GM19397 (cell line): ENCODE data around the gene ATP6V0A4.
"Not testable (repeated sequence)": the region's sequence is repeated elsewhere in the genome, so short reads cannot be mapped to it uniquely, and the experiment has no call there.

Experiments
- ATAC-seq: cut with Tn5 transposase; IDR thresholded peaks from one replicate; pipeline ENCODE4 v1.9.1; 2021; ENCODE audit warnings: mild to moderate bottlenecking, moderate library complexity; ENCODE audit not compliant: unreplicated experiment

Gene ATP6V0A4

GRCh38 chr7:138797715-138798320 lies at the start of gene ATP6V0A4, which contains the start of gene TMEM213:
Gene ATP6V0A4, minus strand, starts transcription at chr7:138798196. Its CDS starts 26,949 bp downstream, at chr7:138771247.
Gene TMEM213, plus strand, starts transcription at chr7:138797994. Its CDS starts 111 bp downstream, at chr7:138798105.
- no peak for ATAC-seq

GRCh38 chr7:138845711-138846110 lies 47.7 kb upstream of the ATP6V0A4 start:
- ATAC-seq: no peak

GRCh38 chr7:138843632-138844580 lies 45.9 kb upstream of the ATP6V0A4 start:
- ATAC-seq: no peak

GRCh38 chr7:138842111-138842510 lies 44.1 kb upstream of the ATP6V0A4 start:
- no peak for ATAC-seq

DNA sequence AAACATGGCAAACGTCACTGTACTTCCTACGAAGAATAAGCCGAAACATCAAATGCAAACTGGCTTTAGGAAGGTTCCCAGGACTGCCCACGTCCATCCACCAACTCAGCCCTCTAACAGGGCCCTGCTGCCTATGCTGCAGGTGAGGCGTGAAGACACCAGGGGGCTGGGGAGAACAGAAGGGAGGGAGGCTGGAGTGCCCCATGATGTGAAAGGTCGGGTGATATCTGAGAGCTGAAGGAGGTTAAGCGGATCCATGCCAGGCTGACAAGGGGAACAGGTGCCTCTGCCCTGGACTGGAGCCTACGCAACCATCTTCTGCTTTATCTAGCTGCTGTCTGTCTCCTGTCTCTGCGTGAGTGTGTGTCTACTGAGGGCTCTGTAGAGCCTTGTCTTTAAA lies 40.2 kb upstream of the ATP6V0A4 start:
- no peak for ATAC-seq

GRCh38 chr7:138837627-138838026 lies 39.6 kb upstream of the ATP6V0A4 start:
- no peak for ATAC-seq

DNA sequence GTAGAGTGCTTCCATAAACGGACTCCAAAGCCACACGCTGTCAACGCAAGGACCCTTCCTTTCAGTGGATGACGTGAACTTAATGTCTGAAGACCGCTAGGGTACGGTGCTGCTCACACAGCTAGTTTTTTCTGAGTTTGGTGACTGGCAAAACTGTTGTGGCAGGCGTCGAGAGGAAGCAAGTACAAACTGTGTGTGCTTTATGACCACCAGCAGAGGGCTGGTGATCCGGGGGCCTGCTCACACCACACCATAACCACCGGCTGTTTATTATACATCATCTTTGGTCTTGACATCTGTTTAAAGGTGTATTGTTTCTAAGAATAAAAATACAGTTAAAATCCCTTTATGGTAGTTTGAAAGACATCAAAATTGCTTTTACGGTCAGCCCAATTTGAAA lies 37.1 kb upstream of the ATP6V0A4 start:
- no peak for ATAC-seq

DNA sequence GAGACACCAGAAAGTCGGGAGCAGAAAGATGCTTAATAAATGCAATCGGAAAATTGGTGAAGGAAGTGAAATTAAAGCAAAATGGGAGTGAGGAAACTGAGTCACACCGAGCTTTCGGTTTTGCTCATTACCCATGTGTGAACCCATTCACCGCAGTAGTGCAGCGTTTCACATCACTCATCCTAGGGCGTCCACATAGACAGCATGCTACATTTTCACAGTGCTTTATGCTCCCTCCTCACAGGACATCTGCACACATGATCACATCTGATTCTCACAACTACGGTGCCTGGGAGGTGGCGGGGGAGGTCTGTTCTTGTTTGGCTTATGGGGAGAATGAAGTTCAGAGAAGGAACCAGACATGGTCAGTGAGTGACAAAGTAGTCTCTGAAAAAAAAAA lies 36.6 kb upstream of the ATP6V0A4 start:
- ATAC-seq: no peak

GRCh38 chr7:138833596-138833995 lies 35.6 kb upstream of the ATP6V0A4 start:
- ATAC-seq: no peak

GRCh38 chr7:138832966-138833365 lies 35.0 kb upstream of the ATP6V0A4 start:
- no peak for ATAC-seq

DNA sequence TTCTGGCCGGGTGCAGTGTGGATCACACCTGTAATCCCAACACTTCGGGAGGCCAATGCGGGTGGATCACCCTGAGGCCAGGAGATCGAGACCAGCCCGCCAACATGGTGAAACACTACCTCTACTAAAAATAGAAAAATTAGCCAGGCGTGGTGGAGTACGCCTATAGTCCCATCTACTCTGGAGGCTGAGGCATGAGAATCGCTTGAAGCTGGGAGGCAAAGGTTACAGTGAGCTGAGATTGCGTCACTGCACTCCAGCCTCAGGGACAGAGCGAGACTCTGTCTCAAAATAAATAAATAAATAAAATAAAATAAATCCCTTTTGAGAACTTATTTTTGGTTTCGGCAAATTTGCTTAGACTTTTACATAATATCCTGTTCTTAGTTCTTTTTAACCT lies 31.3 kb upstream of the ATP6V0A4 start:
- no peak for ATAC-seq

DNA sequence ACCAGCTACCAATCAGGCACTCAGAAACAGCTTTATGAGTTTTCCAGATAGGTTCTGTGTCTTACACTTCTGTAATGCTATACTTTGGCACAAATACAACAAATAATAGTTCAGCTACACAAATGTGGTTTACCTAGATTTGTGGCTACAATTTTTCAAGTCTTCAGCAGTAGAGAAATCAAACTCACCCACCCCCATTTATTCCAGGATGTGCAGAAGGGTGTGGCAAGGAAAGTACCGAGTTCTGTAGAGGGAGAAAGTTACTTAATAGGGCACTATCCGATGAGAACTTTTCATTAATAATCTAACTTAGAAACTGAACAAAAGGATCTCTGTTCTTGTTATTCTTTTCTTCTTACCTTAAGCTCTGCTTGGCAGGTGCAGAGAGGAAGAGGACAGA lies 30.3 kb upstream of the ATP6V0A4 start:
- no peak for ATAC-seq

DNA sequence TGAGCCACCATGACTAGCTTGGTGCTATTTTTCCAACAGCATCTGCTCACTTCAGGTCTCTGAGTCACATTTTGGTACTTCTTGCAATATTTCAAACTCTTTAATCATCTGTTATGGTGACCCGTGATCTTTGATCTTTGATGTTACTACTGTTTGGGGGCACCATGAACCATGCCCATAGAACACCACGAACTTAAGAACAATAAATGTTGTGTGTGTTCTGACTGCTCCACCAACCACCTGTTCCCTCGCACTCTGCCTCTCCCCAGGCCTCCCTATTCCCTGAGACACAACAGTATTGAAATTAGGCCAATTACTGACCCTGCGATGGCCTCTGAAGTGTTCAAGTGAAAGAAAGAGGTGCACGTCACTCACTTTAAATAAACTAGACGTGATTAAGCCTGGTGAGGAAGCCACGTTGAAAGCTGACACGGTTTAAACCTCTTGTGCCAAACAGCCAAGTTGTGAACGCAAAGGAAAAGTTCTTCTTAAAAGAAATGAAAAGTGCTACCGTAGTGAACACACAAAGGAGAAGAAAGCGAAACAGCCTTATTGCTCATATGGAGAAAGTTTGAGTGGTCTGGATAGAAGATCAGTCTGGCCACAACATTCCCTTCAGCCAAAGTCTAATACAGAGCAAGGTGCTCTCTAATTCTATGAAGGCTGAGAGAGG lies 27.2 kb upstream of the ATP6V0A4 start:
- no peak for ATAC-seq

DNA sequence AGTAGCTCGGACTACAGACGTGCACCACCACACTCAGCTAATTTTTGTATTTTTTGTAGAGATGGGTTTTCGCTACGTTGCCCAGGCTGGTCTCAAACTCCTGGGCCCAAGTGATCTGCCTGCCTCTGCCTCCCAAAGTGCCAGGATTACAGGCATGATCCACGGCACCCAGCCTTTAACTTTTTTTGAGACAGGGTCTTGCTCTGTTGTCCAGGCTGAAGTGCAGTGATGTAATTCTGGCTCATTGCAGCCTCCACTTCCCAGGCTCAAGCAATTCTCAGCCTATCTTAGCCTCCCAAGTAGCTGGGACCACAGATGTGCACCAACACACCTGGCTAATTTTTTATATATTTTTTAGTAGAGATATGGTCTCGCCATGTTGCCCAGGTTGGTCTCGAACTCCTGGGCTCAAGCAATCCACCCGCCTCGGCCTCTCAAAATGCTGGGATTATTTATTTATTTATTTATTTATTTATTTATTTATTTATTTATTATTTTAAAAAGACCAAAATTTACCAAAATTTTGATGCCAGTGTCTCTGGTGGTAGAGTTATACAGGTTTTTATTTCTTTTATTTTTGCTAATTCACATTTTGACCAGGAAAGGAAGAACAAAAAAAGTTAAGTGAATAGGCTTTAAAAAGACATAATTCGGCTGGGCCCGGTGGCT lies 25.0 kb upstream of the ATP6V0A4 start:
- ATAC-seq: no peak

DNA sequence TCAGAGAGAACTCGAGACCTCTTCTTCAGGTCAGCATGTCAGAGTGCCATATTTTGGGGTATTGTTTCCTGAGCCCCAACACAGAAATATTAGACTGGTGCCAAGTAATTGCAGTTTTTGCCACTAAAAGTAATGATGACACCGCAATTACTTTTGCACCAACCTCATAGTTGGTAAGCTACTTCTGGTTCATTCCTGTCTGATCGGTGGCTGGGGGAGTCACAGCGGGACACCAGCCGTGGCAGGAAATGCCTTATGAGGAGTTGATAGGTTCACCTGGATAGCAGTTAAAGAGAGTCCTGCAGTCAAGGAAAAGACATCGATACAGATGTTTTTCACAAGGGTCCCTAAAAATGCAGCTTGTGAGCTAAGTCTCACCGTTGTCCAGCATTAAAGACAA lies 23.9 kb upstream of the ATP6V0A4 start:
- no peak for ATAC-seq

DNA sequence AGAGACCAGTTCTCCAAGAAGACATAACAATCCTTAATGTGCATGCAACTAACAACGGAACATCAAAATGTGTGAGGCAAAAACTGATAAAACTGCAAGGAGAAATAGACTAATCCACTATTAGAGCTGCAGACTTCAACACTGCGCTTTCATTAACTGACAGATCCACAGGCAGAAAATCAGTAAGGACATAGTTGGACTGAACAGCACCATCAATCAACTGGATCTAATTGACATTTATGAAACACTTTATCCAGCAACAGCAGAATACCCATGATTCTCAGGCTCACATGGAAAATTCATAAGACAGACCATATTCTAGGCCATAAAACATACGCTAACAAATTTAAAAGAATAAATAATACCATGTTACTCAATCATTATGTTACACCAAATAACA lies 21.6 kb upstream of the ATP6V0A4 start:
- ATAC-seq: no peak

- no peak for ATAC-seq
Measured at GRCh38 chr7:138816650-138817049, 18.7 kb upstream of the ATP6V0A4 start.

- ATAC-seq: no peak
Measured at GRCh38 chr7:138814816-138815332, 16.9 kb upstream of the ATP6V0A4 start.

DNA sequence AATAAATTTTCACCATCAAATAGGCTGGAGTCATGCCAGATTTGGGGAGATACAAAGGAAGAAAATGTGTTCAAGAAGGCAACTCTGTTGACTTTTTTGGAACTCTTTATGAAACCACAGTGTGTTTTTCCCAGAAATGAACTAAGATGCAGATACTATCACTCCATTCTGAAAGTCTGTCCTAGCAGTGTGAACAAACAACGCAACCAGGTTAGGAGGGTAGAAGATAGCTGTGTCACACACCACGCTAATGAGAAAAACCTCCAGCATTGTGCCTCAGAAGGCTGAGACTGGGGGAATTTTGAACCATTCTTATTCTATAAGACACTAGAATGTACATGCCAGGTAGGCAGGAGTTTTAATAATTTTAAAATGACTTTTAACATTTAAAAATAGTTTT lies 15.9 kb upstream of the ATP6V0A4 start:
- no peak for ATAC-seq

GRCh38 chr7:138811327-138811726 lies 13.3 kb upstream of the ATP6V0A4 start:
- ATAC-seq: not testable (repeated sequence)

DNA sequence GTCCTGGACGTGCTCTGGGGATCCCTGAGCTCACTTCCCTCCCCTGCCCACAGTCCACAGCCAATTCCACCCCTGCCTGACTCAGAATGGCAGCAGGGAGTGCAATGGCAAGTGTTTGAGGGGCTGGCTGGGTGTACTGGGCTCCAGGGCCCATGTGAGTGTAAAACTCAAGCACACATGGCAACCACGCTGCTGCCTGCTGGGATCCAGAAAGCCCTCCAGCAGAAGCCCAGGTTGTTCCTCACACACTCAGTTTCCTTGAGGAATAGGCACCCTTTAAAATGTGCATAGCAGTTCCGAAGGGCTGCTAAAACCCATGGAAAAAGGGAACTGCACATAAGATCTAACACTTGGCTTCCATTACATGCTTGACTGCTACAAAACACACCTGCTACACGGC lies 11.3 kb upstream of the ATP6V0A4 start:
- ATAC-seq: no peak
